Inflammatory macrophage treated with lipopolysaccharide for 1 hour (primary cell): ENCODE results near the gene BPNT1.
"Not testable (repeated sequence)": the region's sequence is repeated elsewhere in the genome, so short reads cannot be mapped to it uniquely, and the experiment has no call there.

Experiments
- DNase-seq, 2 donors: peaks; one replicate each; pipeline ENCODE4 v3.0.0-alpha.2; 2020 to 2022

BPNT1 gene

DNA sequence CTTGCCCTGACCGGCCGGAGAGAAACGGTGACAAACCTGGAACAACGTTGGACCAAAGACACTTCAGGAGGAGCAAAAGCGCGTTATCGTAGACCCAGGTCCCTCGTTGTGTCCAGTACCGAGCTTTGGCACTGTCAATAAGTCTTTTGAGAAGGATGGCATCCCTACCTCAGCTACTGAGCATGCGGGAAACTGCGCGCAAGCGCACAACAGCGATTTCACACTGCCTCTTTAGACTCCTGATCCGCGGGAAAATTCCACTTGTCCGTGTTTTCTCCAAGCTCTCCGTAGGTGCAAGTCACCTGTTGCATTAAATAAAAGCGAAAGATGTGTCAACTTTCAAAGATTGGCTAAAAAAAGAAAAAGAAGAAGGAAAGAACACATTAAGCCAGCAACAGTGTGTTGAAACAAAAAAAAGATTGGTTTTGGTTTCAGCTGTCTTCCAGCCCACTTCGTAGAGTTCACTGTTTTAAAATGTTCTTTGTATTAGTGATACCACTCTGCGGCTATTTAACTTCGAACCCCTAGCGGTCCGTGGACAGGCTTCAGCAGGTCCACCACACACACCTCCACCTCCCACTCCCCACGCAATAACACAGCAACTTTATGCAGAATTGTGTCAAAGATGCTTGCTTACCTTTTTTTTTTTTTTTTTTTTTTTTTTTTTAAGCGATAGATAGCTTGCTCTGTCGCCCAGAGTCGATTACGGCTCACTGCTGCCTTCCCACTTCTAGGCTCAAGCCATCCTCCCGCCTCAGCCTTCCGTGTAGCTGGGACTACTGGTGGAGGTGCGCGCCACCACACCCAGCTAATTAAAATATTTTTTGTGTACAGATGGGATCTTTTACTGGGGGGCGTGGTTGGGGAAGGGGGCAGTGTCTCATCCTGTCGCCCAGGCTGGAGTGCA, at the start of gene BPNT1:
TSS of gene BPNT1 (minus strand) at position 139 of the 907 bp plus-strand sequence. CDS start 9,942 bp downstream, outside the sequence.
- DNase-seq, result peak; percentile 91 to 99

GRCh38 chr1:220137019-220137786, 47.6 kb upstream of the BPNT1 start:
- peak in 1 of 2 donors; percentile 5 for DNase-seq

DNA sequence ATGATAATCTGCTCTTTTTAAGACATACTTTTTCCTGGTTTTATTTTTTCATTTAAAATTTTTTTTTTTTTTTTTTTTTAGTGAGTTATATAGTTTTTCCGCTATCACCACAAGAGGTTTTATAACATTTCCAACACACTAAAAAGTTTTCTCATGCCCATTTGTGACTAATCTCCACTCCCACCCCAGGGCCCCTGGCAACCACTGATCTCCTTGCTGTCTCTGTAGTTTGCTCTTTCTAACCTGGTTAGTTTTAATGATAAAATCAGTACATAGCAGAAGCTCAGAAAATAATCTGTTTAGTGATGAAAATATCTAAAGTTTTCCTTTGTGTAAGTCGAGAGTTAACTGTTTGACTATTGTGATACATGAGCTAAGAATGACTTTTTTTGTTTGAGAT, 46.2 kb upstream of the BPNT1 start:
- no peak for DNase-seq

DNA sequence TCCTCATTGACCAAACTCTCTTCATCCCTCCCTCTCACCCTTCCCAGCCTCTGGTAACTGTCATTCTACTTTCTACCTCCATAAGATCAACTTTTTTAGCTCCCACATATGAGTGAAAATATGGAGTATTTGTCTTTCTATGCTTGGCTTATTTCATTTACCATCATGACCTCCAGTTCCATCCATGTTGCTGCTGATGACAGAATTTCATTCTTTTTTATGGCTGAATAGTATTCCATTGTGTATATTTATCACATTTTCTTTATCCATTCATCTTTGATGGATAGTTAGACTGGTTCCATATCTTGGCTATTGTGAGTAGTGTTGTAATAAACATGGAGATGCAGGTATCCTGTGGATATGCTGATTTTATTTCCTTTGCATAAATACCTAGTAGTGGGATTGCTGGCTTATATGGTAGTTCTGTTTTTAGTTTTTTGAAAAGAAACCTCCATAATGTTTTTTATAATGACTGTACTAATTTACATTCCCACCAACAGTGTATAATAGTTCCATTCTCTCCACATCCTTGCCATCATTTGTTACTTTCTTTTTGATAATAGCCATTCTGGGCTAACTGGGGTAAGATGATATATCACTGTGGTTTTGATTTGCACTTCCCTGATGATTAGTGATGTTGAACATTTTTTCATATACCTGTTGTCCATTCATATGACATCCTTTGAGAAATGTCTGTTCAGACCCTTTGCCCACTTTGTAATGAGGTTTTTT, 40.1 kb upstream of the BPNT1 start:
- DNase-seq, result no peak

- DNase-seq, result no peak
Observed at GRCh38 chr1:220127076-220127475, 37.5 kb upstream of the BPNT1 start.

DNA sequence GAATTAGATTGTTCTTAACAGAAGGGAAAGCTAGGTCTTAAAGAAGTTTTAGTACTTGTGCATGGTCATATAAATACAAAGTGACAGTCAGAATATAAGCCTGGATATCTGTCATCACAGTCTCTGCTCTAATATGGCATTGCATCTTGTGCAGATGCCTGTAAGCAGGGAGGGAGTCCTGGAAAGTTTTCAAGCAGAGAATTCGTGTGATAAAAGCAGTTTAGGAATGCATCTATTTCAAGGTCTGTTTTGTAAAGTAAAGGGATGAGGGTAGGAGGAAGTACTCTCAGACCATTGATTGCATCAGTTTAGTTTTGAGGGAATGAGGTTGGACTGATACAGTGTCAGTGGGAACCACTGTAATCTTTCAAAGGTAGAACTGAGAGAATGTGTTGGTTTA, 35.0 kb upstream of the BPNT1 start:
- no peak for DNase-seq

- DNase-seq, result peak; percentile 4 to 10
Observed at GRCh38 chr1:220123889-220124288, 34.3 kb upstream of the BPNT1 start.

GRCh38 chr1:220123066-220123465, 33.5 kb upstream of the BPNT1 start:
- DNase-seq, result no peak

- DNase-seq, result no peak
Observed at GRCh38 chr1:220121791-220122530, 32.4 kb upstream of the BPNT1 start.

DNA sequence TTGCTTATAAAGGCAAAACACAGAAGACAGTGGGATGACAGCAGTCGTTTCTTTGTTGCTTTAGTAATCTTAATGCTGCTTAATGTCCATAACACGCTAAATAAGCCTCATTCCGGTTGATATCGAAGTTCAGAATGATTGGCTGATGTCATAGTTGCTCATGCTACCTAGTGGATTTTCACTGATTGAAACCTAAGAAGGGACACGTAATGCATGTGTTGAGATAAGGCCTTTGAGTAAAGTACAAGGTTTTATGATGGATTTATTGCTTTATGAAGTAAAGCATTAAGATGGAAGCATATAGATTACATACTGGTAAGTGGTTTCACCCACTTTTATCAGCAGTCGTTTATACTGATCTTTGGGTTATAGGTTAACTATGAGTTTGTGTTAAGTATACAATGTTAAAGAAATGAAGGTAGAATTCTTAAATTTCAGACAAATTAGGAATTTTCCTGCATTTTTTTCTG, 29.5 kb upstream of the BPNT1 start:
- DNase-seq, result no peak

- DNase-seq, result peak; percentile 40 to 68
Observed at GRCh38 chr1:220113136-220113695, 23.6 kb upstream of the BPNT1 start.

DNA sequence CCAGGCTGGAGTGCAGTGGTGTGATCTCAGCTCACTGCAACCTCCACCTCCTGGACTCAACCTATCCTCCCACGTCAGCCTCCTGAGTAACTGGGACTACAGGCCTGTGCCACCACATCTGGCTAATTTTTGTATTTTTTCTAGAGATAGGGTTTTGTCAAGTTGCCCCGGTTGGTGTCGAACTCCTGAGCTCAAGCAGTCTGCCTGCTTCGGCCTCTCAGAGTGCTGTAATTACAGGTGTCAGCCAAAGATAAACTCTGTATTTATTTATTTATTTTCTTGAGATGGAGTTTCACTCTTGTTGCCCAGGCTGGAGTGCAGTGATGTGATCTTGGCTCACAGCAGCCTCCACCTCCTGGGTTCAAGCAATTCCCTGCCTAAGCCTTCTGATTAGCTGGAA, 23.0 kb upstream of the BPNT1 start:
- not testable (repeated sequence) for DNase-seq

DNA sequence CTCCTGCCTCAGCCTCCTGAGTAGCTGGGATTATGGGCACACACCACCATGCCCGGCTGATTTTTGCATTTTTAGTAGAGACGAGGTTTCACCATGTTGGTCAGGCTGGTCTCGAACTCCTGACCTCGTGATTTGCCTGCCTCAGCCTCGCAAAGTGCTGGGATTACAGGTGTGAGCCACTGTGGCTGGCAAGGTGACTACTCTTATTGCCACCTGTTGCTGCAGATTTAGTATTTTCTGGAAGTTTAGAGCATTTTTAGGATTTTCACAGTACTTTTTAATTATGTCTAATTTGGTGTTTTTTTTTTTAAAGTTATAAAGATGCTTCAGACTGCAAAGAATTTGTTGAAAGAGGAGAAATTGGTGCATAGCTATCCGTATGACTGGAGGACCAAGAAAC, 20.9 kb upstream of the BPNT1 start:
- DNase-seq, result not testable (repeated sequence)

DNA sequence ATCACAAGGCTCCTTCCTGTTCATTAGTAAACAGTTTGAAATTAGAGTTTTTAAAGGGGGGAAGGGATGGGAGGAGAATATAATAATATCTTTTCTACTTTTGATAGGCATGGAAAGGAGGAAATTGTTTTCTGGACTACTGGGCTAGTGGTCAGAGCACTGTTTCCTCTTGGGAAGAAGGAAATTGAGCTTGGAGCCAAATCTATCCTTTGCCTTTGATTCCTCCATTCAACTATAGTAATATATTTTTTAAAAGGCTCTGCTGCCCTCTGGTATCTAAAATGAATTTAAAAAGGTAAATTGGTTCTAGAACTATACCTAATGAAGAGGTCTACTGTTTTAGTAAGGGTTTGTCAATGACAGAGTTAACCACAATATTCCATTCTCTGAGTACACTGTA, 10.2 kb upstream of the BPNT1 start:
- DNase-seq, result no peak

DNA sequence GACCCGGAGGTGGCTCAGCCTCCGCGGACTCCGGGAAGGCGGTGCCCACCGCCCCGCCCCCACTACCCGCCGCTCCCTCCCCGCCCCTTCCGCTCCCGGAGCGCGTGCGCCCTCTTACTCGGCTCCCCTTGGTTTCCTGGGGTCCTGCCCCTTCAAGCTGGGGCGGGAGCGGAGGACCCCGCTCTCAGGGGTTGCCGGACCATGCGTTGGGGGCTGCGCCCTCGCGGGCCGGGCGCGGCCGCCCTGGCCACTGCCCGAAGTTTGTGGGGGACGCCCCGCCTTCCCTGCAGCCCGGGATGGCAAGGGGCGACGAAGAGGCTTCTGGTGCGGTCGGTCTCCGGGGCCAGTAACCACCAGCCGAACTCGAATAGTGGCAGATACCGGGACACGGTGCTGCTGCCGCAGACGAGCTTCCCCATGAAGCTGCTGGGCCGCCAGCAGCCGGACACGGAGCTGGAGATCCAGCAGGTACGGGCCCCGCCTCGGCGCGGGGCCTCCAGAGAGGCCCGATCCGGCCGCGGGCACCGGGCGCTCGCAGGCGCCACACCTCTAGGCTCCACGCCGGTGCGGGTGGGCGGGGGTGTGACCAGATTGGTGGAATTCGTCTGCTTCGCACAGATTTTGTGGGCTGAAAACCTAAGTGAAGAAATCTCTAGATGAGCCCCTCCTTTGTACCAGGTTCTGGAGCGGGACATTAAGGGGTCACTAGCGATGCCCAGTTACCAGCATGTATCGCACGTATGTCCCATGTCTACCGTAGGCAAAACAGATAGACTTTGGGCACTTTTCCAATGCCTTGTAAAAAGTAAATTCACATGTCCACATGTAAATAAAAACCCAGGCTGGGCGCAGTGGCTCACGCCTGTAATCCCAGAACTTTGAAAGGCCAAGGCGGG, 4.7 kb upstream of the BPNT1 start, which contains the start of gene IARS2:
TSS of gene IARS2 (plus strand) at position 117 of the 896 bp plus-strand sequence. CDS start at position 202, 85 bp downstream.
- peak; percentile 77 to 87 for DNase-seq

DNA sequence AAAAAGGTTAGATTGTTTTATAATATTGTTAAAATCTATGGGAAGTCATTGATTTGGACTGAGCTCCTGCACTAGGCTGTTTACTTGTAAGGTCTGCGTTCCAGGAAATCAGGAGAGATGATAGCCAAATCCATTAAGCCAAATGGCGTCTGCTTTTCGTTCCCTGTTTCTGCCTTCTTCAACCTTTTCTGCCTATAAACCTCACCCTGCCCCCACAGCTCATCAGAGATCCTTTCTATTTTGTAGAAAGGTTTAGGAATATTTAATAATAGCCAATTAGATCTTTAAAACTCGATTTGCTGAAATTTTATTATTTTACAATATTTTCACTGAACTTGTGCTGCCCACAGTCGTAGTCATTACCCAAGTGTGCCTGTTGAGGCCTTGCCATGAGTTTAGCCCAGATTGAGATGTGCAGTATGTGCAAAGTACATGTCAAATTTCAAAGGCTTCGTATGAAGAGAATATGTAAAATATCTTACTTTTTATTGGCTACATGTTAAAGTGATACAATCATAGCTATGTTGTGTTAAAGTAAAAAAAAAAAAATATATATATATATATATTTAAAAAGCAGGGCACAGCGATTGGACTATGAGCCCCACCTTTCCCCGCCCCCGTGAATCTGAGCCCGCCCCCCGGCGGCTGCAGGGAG, 3.9 kb upstream of the BPNT1 start:
- no peak for DNase-seq

GRCh38 chr1:220092694-220093093, 3.1 kb upstream of the BPNT1 start:
- no peak for DNase-seq

GRCh38 chr1:220086261-220086686, 3.3 kb downstream of the BPNT1 start:
- DNase-seq, result not testable (repeated sequence)

- peak; percentile 6 to 28 for DNase-seq
Observed at GRCh38 chr1:220084460-220084859, 5.1 kb downstream of the BPNT1 start.

- DNase-seq, result no peak
Observed at GRCh38 chr1:220077887-220078286, 11.7 kb downstream of the BPNT1 start.
